Prostate gland (tissue), 2 donors: ENCODE results near the gene BMX. TPM values are rescaled to one million over a fixed set of nuclear protein-coding genes. Genes with fewer than 3 reads are reported as not detected.

Experiments
- DNase-seq: peaks from one replicate; pipeline ENCODE4 v3.0.0-alpha.2; 2019; ENCODE audit warnings: low spot score
- H3K27ac ChIP-seq, 2 donors: fragments of 200-600 bp; sonication (generic); 2 replicates each; pipeline ENCODE4 v1.5.1; 2017 to 2019
- H3K27me3 ChIP-seq: fragments of 200-600 bp; sonication (generic); replicated peaks from 2 replicates; pipeline ENCODE4 v1.5.1; 2019; ENCODE audit not compliant: insufficient read depth
- H3K36me3 ChIP-seq, 2 donors: fragments of 200-600 bp; sonication (generic); 1 replicate in 1 of 2; 2 replicates in 1 of 2; pipeline versions ENCODE4 v1.5.1 to v1.8.1; 2017 to 2019
- H3K4me1 ChIP-seq: fragments of 200-600 bp; sonication (generic); replicated peaks from 2 replicates; pipeline ENCODE4 v1.5.1; 2019
- H3K4me3 ChIP-seq, 2 donors: fragments of 200-600 bp; sonication (generic); 2 replicates each; pipeline ENCODE4 v1.5.1; 2017 to 2019
- H3K9me3 ChIP-seq: fragments of 200-600 bp; sonication (generic); 2 replicates; pipeline ENCODE4 v1.5.1; 2017
- POLR2A ChIP-seq: fragments of 450-650 bp; IDR thresholded peaks from one replicate; pipeline ENCODE4 v1.6.1; 2016; ENCODE audit warnings: antibody characterized with exemption, mild to moderate bottlenecking
- POLR2AphosphoS5 ChIP-seq: sonication (generic); formaldehyde crosslinking; IDR thresholded peaks from one replicate; pipeline ENCODE4 v1.6.1; 2017; ENCODE audit warnings: antibody characterized with exemption
- WGBS: methylation state at CpG from one replicate; pipeline ENCODE4 v1.1.5; 2018; 5-methylcytosine and 5-hydroxymethylcytosine counted together
- intact Hi-C: fragments of 100-400 bp; cut with DNase I; formaldehyde crosslinking; loops from one replicate; pipeline ENCODE4 v1.14.2; 2022
- total RNA-seq, 2 donors: library from RNA; depleted of rRNA; stranded (reverse); fragments of >200 nt; gene quantifications; one replicate each; pipeline ENCODE4 v1.1.0, GENCODE V29; 2016
- TF ChIP-seq, protein P1 (sequence below), 4 experiments: fragments of 200-600 bp in 2 of 4; fragments of 450-650 bp in 2 of 4; sonication (generic) in 2 of 4; IDR thresholded peaks; 1 replicate in 3 of 4; 2 replicates in 1 of 4; pipeline ENCODE4 v1.5.1; 2016 to 2019; ENCODE audit warnings: antibody characterized with exemption in 4 of 4, mild to moderate bottlenecking in 2 of 4, moderate library complexity in 2 of 4

The BMX gene
- total RNA-seq, 2 donors from 2014 or later: 0.14 to 1.2 TPM

DNA sequence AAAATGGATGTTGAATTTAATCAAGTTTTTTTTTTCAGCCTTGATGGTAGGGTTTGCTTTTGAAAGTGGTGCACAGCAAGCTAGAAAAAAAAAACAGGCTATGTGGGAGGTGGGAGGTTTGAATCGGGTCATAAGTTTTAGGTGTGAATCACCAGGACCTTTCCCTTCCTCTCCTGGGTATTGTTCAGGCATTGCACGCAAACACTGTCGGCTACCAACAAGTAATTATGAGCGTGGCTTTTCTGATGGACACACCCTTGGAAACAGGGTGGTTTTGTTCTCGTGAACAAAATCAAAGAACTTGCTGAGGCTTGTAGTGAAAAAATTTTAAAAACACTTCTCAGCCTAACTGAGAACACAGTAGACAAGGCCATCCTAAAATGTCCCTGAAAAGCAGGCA, 25.6 kb upstream of the BMX start:
- WGBS: 47% methylated on average over 5 of the region's 5 CpGs
- no peaks in the 10 kb centered on the region for H3K36me3 ChIP-seq
- H3K4me1 ChIP-seq: no peaks in the 10 kb centered on the region
- peak; percentile 5 for DNase-seq
- intact Hi-C loops: loop anchor here (10.0 kb wide), 1 partner anchor 90 kb away; no protein-coding TSS in a partner anchor
- no peaks in the 10 kb centered on the region for H3K27me3 ChIP-seq
- no peak overlapping the region for H3K27ac ChIP-seq
- H3K4me3 ChIP-seq: no peak overlapping the region
- TF ChIP-seq POLR2AphosphoS5 (no peak), POLR2A (no peak)
- TF ChIP-seq, protein P1, sequence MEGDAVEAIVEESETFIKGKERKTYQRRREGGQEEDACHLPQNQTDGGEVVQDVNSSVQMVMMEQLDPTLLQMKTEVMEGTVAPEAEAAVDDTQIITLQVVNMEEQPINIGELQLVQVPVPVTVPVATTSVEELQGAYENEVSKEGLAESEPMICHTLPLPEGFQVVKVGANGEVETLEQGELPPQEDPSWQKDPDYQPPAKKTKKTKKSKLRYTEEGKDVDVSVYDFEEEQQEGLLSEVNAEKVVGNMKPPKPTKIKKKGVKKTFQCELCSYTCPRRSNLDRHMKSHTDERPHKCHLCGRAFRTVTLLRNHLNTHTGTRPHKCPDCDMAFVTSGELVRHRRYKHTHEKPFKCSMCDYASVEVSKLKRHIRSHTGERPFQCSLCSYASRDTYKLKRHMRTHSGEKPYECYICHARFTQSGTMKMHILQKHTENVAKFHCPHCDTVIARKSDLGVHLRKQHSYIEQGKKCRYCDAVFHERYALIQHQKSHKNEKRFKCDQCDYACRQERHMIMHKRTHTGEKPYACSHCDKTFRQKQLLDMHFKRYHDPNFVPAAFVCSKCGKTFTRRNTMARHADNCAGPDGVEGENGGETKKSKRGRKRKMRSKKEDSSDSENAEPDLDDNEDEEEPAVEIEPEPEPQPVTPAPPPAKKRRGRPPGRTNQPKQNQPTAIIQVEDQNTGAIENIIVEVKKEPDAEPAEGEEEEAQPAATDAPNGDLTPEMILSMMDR (IDR thresholded peaks at IDR 0.05): no peak
- H3K9me3 ChIP-seq: no peaks in the 10 kb centered on the region

DNA sequence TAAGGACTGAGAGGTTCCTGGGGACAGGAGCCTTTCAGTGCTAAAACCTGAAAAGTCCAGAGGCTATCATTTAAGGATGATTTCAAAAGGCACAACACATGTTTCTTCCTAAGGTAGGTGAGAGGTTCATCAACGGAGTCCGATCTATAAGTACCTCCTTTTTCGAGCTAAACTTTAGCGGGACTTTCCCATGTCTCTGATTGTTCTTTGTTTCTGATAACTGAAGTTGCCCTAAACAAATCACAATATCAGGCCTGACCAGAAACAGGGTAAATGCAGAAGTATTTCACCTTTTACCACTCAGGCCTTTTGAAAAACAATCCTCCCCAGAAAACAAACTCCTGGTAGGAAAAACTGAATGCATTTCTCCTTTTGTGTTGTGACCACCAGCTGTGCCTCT, 25.1 kb upstream of the BMX start:
- H3K4me3 ChIP-seq: no peak overlapping the region
- H3K4me1 ChIP-seq: no peaks in the 10 kb centered on the region
- intact Hi-C loops: loop anchor here (10.0 kb wide), 1 partner anchor 89 kb away; no protein-coding TSS in a partner anchor
- no peaks in the 10 kb centered on the region for H3K9me3 ChIP-seq
- TF ChIP-seq POLR2AphosphoS5 (no peak), POLR2A (no peak)
- TF ChIP-seq, protein P1 (IDR thresholded peaks at IDR 0.05): no peak
- WGBS: 80% methylated on average over 4 of the region's 4 CpGs
- DNase-seq: no peak
- H3K27ac ChIP-seq: no peak overlapping the region
- no peaks in the 10 kb centered on the region for H3K27me3 ChIP-seq
- no peaks in the 10 kb centered on the region for H3K36me3 ChIP-seq

DNA sequence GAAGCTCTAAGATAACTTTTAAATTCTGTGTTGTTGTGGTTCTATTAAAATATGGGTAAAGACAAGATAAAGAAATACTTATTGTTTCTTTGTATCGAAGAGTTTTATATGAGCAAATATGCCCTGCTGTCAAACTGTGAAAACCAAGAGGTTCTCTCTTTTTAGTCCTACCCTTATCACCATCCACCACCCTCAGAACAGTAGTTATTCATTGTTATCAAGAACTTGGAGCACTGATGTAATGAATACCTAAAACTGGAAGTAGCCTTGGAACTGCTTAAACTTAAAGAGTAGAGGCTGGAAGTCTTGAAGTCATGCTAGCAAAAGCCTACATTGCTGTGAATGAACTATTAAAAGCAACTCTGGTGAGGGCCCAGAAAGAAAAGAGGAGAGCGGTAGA, 16.7 kb upstream of the BMX start:
- no peak for TF ChIP-seq POLR2AphosphoS5
- no peak for TF ChIP-seq POLR2A
- TF ChIP-seq, protein P1 (IDR thresholded peaks at IDR 0.05): no peak
- Histone ChIP-seq H3K36me3 (no peaks in the 10 kb centered on the region), H3K4me1 (no peaks in the 10 kb centered on the region), H3K27me3 (no peaks in the 10 kb centered on the region), H3K9me3 (no peaks in the 10 kb centered on the region), H3K4me3 (no peak overlapping the region), H3K27ac (no peak overlapping the region)
- 91% methylated on average over 2 of the region's 2 CpGs for WGBS
- DNase-seq: no peak
- intact Hi-C loops: no loop called here

DNA sequence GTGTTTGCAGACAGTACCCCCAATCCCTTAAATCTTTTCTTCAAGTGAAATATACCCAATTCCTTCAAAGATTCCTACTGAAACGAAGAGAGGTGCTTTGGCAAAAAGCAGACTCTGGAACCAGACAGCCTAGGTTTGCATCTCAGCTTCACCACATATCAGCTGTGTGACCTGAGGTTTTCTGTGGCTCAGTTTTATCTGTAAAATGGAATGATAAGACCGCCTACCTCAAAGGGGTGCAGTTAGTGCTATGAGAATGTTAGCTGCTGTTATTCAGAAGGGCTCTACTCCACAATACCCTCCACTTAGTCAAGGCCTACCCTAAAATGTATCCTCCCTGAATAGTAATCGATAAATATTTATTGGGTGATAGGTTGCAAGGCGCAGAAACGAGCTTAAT, 8.1 kb upstream of the BMX start:
- intact Hi-C loops: loop anchor here (10.0 kb wide), 1 partner anchor 182 kb away; no protein-coding TSS in a partner anchor
- H3K36me3 ChIP-seq: no peaks in the 10 kb centered on the region
- TF ChIP-seq, protein P1 (IDR thresholded peaks at IDR 0.05): no peak
- TF ChIP-seq POLR2AphosphoS5: no peak
- no peak for TF ChIP-seq POLR2A
- H3K27ac ChIP-seq: no peak overlapping the region
- no peaks in the 10 kb centered on the region for H3K27me3 ChIP-seq
- no peak for DNase-seq
- H3K4me1 ChIP-seq: no peaks in the 10 kb centered on the region
- no peaks in the 10 kb centered on the region for H3K9me3 ChIP-seq
- H3K4me3 ChIP-seq: peak overlapping the region; percentile 34 to 37
- WGBS: 83% methylated on average over 5 of the region's 5 CpGs
